Measurements from ENCODE around the gene CERS1.

CERS1 gene

DNA sequence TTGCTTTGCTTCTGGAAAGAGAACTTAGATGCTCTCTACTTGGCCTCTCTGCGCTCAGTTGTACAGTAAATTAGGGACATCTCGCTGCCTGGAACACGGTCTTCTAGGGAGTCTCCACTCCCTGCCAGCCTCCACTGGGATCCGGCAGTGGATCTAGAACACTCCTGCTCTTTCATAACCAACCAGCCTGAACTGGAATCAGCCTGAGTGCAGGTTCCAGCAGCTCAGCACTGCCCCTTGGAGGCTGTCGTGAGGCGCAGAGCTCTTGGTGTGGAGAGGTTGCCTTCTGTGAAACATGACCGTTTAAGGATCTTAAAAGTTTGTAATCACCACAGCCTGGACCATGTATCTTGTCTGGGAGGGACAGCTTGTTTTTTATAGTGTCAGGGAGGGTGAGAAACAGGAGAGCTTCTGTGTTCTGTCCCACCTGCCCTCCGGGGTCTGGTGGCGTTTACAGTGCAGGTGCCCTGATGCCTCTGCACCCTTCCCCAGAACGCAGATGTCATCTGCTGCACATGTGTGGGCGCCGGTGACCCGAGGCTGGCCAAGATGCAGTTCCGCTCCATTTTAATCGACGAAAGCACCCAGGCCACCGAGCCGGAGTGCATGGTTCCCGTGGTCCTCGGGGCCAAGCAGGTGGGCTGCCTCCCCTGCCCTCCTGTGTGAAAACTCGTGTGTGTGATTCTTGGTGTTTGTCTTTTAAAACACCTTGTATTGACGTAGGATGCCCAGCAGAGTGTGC lies 39.4 kb downstream of the CERS1 start:
- no peak for DNase-seq (ENCODE audit: low read depth in 2 of 2)

DNA sequence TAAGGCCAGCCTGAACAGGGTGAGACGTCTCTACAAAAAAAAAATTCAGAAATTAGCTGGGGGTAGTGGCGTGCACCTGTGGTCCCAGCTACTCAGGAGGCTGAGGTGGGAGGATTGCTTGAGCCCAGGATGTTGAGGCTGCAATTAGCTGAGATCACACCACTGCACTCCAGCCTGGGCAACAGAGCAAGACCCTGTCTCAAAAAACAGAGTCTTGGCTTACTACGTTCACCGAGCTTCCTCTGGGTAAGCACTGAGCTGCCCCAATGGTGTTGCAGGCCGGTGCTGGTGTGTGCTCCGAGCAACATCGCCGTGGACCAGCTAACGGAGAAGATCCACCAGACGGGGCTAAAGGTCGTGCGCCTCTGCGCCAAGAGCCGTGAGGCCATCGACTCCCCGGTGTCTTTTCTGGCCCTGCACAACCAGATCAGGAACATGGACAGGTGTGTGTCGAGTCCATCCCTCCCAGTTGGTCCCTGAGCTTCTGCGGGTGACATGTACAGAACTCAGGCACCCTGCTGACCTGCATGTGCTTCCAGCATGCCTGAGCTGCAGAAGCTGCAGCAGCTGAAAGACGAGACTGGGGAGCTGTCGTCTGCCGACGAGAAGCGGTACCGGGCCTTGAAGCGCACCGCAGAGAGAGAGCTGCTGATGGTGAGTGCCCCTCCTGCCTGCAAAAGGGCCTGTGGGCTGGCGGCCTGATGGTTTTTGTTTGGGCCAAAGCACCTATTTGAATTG lies 40.1 kb downstream of the CERS1 start:
- DNase-seq (ENCODE audit: low read depth in 2 of 2): no peak

DNA sequence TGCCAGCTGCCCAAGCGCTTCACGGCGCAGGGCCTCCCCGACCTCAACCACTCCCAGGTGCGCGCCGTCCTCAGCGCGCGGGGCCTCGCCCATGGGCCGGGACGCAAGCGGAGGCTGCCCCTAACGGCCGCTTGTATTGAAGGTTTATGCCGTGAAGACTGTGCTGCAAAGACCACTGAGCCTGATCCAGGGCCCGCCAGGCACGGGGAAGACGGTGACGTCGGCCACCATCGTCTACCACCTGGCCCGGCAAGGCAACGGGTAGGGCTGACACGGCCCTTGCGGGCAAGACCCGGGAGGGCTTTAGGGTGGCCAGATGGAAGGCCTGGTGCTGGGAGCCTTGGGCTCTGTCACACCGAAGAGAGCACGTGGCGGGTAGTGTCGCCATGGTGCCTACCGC lies 41.0 kb downstream of the CERS1 start:
- no peak for DNase-seq (ENCODE audit: low read depth in 2 of 2)

DNA sequence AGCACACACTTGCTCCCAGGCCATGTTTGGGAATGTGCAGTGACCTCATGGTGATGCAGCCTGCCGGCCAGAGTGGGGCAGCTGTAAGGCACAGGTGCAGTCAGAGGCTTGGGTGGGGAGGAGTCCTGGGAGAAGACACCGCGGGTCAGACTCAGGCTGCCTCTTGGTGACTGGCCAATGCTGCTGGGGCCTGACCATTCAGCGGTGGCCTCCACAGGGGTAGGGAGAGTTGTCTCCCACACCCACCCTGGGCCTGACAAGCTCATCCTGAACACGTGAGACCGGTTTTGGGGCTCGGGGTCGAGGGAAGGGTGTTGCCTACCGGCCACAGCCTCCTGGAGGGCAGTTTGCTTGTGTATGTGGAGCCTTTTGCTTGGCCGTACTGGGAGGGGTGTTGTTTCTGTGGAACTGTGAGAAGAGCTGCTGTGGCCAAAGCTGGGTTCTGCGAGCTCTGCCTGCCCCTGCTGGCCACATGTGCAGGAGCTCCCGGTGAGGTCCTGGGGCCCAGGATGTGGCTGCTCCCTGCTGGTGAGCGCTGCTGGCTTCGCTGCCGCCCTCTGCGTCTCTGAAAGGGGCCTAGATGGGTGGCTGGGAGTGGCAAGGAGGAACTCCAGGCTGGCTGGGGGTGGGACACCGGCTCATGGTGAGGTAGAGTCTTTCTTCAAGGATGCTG lies 42.1 kb downstream of the CERS1 start:
- DNase-seq (ENCODE audit: low read depth in 2 of 2): no peak

DNA sequence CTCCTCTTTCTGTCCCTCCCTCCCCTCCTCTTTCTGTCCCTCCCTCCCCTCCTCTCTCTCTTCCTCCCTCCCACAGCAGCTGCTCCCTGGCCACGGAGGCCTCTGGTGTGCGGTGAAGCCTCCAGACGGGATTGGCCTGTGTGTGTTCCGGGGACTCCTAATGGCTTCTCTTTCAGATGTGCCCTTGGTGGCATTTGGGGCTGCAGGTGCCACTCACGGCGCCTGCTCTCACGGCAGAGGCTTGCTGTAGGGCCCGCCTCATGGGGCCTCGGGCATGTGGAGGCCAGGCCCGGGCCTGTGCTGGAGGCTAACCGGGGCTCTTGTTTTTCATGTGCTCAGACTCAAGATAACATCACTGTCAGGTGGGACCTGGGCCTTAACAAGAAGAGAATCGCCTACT lies 43.3 kb downstream of the CERS1 start:
- no peak for DNase-seq (ENCODE audit: low read depth in 2 of 2)

DNA sequence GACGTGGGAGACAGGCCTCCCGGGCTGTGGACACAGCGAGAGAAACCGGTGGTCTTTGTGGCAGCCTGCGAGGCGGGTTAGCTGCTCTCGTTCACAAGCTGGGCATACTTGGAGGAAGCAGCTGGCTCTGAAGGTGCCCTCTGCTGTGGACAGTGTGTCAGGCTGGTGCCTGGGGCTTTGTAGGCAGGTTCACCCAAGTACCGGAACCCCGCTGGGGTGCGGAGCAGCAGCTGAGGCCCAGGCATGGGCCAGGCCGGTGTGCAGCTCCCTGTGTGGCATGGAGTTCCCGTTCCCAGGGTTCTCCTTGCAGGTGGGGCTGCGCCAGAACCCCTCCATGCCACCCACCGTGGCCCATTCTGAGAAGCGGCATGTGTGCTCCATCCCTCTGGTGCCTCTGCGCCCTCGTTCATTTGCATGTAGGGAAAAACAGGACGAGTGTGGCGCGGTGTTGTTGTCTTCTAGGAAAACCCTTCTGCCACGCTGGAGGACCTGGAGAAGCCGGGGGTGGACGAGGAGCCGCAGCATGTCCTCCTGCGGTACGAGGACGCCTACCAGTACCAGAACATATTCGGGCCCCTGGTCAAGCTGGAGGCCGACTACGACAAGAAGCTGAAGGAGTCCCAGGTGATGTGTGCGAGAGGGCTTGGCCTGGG lies 44.2 kb downstream of the CERS1 start:
- DNase-seq (ENCODE audit: low read depth in 2 of 2): no peak

DNA sequence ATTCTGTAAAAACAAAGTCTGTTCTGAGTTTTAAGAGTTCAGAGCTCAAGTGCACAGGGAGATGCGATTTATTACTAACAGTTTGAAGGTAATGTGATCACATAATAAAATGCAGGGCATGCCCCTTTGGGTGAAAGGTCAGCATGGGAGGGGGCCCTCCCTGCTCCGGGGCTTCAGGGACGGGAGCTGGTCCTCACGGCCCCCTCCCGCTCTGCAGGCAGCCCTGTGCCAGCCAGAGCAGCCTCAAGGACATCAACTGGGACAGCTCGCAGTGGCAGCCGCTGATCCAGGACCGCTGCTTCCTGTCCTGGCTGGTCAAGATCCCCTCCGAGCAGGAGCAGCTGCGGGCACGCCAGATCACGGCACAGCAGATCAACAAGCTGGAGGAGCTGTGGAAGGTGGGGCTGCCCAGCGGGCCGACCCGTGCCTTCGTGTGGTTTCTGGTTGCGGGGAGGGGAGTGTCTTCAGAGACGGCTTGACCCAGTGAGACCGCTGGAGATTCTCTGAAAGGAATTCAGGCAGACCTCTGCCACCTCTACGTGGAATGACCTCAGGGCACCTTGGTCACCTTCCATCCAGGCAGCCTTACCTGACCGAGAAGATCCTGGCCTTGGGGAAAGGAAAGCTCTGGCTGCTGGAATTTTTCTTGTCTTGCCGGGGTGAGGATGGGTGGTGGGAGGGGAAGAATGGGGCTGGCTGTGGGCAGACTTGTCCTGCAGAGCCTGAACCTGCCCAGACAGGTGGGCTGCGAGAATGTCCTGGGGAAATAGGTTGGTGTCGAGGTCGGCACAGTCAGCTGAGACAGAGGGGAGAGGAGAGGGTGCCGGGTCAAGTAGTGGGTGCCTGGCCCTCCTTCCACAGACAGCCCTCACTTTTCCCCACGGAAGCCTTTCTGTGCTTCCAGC lies 45.2 kb downstream of the CERS1 start:
- DNase-seq (ENCODE audit: low read depth in 2 of 2): no peak

DNA sequence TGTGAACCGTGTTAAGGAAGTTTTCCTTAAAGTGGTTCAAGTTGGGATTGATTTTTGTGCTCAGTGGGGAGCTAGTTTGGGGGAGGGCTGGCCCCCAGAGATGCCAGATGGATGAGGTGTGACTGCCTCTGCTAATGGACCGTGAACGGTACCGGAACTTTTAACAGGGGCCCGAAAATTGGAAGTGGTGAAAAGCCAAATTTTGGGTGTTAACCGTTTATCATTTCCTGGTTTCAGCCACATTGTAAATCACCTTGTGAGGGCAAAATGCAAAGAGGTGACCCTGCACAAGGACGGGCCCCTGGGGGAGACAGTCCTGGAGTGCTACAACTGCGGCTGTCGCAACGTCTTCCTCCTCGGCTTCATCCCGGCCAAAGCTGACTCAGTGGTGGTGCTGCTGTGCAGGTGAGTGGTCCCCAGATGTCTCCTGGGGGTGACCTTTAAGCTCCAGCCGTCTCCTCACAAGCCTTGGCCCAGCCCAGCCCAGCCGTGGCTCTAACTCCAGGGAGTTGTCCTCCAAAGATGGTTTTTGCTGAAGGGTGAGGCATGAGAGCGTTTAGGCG lies 46.0 kb downstream of the CERS1 start:
- DNase-seq (ENCODE audit: low read depth in 2 of 2): no peak

DNA sequence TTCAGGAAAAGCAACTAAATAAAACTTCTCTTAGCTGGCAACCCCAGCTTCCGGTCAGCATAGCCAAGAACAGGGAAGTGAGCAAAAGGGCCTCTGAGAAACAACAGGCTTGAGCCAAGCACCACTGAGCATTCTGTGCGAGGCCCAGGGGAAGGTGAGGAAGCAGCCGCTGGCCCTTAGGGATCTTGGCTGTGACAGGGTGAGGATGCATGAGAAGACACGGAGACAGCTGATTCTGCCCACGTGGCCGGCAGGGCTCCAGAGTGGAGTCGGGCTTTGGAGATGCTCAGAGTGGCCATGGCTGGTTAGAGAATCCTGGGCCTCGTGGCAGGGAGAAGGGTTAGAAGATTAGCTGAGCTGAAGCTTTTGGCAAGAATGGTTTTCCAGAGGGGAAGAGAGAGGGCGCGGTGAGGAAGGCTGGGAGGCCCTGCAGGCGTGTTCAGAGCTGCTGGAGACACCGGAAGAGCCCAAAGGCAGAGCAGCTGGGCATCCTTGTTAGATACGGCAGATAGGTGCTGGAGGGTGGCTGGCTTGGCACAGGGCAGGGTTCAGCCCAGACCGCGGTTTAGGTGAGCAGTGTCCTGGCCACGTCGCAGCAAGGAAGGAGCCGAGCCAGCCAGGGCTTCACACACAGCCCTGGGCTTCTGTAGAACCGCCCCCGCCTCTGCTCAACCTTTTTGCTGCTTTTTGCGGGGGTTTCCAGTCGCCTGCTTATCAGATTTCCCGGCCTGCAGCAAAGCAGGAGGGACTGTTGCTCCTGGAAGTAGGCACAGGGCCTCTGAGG lies 46.9 kb downstream of the CERS1 start:
- DNase-seq (ENCODE audit: low read depth in 2 of 2): no peak

DNA sequence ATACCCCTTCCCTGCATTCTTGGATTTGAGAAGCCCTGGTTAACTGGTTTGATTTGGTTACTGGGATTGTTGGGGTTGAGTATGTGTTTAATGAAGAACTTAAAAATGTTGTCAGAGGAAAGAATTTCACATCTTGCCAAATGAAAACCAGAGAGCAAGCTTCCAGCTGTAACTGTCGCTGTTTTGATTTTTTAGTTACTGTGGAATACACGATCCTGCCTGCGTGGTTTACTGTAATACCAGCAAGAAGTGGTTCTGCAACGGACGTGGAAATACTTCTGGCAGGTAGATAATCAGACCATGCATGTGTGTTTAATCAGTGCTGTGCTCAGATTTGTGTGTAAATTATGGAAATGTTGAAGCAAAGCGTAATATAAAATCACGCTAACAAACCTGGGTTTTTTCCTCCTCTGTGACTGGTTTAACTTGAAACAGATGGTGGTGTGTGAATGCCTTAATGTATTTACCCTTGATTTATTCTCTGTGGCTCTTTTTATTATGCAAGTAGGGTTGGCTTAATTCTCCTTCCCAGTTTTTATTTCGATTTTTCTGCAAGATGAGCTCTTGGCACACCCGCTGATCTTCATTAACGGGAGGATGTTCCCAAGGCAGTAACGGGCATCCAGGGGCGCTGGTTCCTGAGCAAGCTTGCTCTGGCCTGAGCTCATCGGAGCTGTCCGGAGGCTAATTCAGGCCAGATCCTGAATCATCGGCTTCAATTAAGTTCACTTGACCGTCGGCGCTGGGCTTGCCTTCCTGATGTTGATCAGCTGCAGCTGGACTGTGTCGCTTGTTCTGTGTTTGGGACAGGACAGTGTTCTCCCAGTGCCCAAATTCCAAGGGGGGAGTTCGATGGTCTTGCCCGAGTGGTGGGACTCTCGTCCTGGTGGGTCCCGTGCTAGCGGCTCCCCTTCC lies 48.2 kb downstream of the CERS1 start:
- no peak for DNase-seq (ENCODE audit: low read depth in 2 of 2)

DNA sequence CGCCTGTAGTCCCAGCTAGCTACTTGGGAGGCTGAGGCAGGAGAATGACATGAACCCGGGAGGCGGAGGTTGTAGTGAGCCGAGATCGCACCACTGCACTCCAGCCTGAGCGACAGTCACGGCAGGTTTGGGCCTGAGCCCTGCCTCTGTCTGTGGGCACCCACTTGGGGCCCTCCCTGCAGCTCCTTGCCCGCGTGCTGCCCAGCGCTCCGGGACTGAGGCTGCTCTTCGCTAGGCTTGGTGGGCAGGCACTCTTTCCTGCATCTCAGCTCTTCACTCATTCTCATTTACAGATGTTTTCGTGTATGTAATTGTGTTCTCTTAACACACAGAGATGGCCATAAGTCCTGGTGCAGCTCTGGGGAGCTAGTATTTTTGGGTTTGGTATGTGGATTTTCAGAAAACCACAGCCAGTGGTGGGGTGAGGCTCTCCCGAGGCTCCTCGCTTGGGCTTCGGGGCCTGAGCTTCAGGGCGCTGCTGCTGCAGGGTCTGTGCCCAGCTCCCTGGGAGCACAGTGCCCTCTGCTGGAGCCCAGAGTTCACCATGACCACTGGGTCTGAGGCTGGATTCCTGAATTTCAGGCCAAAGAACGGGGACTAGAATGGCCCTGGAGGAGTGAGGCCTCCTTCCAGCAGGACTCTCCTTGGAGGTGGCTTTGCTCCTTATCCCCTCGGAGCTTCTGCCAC lies 49.0 kb downstream of the CERS1 start:
- DNase-seq (ENCODE audit: low read depth in 2 of 2): peak; percentile 25 to 51

DNA sequence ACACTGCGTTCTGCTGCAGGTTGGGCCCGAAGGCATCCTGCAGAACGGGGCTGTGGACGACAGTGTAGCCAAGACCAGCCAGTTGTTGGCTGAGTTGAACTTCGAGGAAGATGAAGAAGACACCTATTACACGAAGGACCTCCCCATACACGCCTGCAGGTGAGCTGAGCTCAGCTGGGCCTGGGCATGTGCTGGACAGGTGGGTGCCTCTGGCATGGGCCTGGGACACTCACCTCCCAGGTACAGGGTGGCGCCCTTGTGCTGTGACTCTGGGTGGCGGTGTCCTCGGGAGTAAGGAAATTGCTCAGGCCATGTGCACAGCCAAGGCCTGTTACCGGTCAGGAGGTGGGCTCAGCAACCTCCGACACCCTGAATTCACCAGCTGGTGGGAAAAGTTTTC lies 50.0 kb downstream of the CERS1 start:
- DNase-seq (ENCODE audit: low read depth in 2 of 2): no peak

DNA sequence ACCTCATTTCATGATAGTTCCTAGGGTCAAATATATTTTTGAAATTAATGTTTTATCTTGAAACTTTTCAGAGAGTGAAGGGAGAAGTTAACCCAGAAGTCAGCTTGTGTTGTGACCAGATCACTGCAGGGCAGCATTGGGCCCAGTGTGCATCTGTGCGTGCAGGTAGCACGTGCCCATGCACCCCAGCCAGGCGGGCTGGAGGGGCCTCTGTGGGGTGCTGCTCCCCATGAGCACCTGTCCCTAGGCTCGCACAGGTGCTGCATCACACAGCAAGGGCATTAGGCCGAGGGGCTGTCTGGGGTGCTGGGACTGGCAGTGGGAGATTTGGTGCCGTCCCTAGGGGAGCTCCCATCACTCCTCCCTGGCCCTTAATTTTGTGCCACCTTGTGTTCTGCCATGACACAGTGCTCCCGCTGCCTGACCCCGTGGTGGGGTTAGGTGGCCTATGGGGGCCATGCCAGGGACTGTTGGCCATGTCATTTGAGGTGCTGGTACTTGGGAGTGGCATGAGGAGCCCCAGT lies 51.1 kb downstream of the CERS1 start:
- no peak for DNase-seq (ENCODE audit: low read depth in 2 of 2)

DNA sequence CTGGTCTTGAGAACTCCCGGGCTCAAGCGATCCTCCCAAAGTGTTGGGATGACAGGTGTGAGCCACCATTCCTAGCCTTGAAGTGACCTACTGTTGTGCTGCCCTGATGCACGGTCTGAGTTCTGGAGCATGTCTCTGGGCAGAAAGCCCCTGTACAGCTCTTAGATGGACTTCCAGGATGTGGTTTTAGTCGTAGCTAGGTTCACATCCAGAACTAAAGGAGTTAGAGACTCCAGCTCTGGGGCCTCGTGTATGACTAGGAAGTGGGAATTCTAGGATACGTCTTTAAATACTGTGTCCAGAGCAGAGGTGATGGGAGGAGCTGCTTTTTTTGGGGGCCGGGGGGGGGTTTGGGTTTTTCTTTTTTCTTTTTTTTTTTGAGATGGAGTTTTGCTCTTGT lies 52.0 kb downstream of the CERS1 start:
- DNase-seq (ENCODE audit: low read depth in 2 of 2): no peak

DNA sequence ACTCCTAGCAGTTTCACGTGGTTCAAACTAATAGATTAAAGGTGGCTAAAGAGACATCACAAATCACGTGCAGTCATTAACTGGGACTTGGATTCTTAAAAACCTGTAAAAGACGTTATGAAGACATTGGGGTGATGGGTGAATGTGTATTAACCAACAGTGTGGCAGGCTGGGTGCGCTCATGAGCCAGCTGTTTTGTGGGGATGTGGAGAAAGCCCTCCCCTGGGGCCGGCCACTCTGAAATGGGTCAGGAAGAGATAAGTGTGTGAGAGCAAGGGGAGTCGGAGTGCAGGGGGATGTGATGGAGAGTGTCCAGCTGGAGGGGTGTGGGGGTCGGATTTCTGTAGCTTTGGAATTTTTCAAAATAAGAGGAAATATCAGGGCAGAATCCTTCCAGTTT lies 53.8 kb downstream of the CERS1 start:
- no peak for DNase-seq (ENCODE audit: low read depth in 2 of 2)

DNA sequence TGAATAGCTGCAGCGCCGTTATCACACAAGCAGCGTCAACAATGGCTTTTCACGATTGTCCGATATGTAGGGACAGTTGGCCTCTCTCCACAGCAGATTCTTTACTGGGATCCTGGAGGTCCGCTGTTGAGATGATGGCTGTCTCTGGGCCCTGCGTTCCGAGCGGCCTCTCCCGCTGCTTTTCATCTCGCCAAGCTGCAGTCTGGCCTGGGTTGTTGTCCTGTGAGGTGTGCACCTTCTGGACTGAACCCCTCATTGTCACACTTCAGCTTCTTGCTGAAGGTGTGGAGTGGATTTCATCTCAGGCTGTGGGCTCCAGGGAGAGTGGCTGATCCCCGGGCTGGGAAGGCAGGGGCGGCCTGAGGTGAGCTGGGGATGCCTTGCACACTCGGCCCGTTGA lies 54.6 kb downstream of the CERS1 start:
- no peak for DNase-seq (ENCODE audit: low read depth in 2 of 2)

DNA sequence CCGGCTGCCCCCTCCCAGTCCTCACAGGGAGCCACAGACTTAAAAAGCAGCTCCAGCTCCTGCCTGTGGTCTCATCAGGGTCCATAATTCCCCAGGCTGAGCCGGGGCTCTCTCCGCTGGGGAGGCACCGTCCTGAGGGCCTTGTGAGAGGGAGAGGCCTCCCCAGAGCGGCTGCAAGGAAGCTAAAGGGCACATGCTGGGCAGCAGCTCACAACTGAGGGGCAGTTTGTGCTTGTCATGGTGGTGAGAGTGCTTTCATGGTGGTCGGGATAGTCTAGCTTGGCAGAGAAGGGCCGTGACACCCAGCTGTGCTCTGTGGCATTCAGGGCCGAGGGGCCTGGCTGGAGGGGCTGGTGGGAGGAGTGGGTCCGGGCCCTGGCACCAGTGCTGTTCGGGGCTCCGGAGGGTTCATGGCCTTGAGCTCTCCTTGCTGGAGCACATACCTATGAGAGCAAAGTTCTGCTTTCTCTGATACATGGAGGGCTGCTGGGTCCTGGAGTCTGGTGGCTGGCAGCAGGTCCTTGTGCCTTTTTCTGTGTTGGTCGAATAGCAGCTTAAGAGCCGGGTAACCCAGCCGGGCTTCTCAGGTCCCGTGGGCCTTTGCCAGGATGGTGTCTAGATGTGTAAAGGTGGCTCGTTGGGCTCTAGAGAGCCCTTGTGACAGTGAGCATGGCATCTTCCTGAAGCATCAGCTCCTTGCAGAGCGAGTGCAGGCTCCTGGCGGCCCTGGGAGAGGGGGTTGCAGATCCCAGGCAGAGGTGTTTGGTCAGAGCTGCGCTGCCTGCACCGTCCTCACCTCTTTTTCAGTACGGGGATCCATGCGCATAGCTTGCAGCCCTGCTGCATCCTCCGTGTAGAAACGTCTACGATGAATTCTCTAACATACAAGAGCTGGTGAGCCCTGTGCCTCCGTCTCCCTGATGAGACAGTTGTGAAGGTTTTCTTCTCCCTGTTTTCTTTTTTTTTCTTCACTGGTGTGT lies 55.4 kb downstream of the CERS1 start:
- no peak for DNase-seq (ENCODE audit: low read depth in 2 of 2)

All from stimulated activated CD8-positive, alpha-beta memory T cell treated with anti-CD3 and anti-CD28 coated beads, Interleukin-2, amount 100 ng/mL, for 1 hour (primary cell).